Neural progenitor cell (in vitro differentiated cells): ENCODE data around the gene MAPRE3.

Source experiments
- EZH2 ChIP-seq: fragments of 200-600 bp; sonication (generic); IDR thresholded peaks from 2 replicates; pipeline ENCODE4 v1.6.1; 2017; ENCODE audit warnings: antibody characterized with exemption, mild to moderate bottlenecking, moderate library complexity
- EZH2phosphoT487 ChIP-seq: fragments of 200-600 bp; sonication (generic); IDR thresholded peaks from 2 replicates; pipeline ENCODE4 v1.6.1; 2017; ENCODE audit warnings: antibody characterized with exemption
- TF ChIP-seq, protein P1 (sequence below): fragments of 200-600 bp; sonication (generic); IDR thresholded peaks from 2 replicates; pipeline ENCODE4 v1.5.1; 2017; ENCODE audit warnings: antibody characterized with exemption, mild to moderate bottlenecking

DNA sequence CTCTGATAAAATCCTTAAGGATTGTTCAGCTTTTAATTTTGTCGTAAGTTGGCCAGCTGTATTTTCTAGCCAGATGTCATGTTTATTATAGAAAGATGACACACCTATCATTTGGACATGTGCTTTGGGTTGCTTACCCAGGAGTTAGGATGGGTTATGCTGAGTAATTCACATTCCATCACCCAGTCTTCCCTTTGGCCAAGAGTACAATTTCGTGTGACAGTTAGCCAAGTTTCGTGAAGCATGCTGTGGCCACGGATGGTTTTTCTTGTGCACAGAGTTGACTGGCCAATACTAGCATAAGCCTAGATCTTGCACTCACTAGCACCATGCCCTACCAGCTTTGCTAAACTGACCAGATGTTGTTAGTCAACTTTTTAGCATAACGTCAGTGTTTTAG, 5.8 kb downstream of the MAPRE3 start:
- TF ChIP-seq, protein P1, sequence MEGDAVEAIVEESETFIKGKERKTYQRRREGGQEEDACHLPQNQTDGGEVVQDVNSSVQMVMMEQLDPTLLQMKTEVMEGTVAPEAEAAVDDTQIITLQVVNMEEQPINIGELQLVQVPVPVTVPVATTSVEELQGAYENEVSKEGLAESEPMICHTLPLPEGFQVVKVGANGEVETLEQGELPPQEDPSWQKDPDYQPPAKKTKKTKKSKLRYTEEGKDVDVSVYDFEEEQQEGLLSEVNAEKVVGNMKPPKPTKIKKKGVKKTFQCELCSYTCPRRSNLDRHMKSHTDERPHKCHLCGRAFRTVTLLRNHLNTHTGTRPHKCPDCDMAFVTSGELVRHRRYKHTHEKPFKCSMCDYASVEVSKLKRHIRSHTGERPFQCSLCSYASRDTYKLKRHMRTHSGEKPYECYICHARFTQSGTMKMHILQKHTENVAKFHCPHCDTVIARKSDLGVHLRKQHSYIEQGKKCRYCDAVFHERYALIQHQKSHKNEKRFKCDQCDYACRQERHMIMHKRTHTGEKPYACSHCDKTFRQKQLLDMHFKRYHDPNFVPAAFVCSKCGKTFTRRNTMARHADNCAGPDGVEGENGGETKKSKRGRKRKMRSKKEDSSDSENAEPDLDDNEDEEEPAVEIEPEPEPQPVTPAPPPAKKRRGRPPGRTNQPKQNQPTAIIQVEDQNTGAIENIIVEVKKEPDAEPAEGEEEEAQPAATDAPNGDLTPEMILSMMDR = no peak
- TF ChIP-seq EZH2 (no peak), EZH2phosphoT487 (no peak)
